HL-60 (cell line): ENCODE data around the gene STN1.

ENCODE experiments used
- DNase-seq, 2 experiments: peaks; one replicate each; pipeline ENCODE4 v3.0.0-alpha.2; 2010 to 2020; ENCODE audit warnings: low read depth in 1 of 2, low spot score in 1 of 2
- H3K27ac ChIP-seq: fragments of 250-450 bp; sonication (Bioruptor Pico); replicated peaks from 2 replicates; pipeline ENCODE4 v1.5.1; 2020; ENCODE audit warnings: mild to moderate bottlenecking, moderate library complexity
- H3K27me3 ChIP-seq: fragments of 250-450 bp; sonication (Bioruptor Pico); 2 replicates; pipeline ENCODE4 v1.5.1; 2021; ENCODE audit warnings: mild to moderate bottlenecking, moderate library complexity; ENCODE audit not compliant: insufficient read depth, poor library complexity, severe bottlenecking
- H3K4me3 ChIP-seq: replicated peaks from 2 replicates; pipeline ENCODE4 v1.5.1; 2011; ENCODE audit warnings: mild to moderate bottlenecking, control low read depth, low read length; ENCODE audit not compliant: insufficient read depth
- GABPA ChIP-seq: IDR thresholded peaks from 2 replicates; pipeline ENCODE4 v1.6.1; 2012; ENCODE audit warnings: low read depth
- POLR2AphosphoS5 ChIP-seq: IDR thresholded peaks from 2 replicates; pipeline ENCODE4 v1.6.1; 2012; ENCODE audit warnings: low read depth
- SPI1 ChIP-seq: IDR thresholded peaks from 2 replicates; pipeline ENCODE4 v1.6.1; 2012; ENCODE audit warnings: low read depth, mild to moderate bottlenecking, borderline replicate concordance
- TF ChIP-seq, protein P1 (sequence below): IDR thresholded peaks from 2 replicates; pipeline ENCODE4 v1.6.1; 2012; ENCODE audit warnings: low read depth; ENCODE audit not compliant: insufficient replicate concordance
- TF ChIP-seq, protein P2 (sequence below): IDR thresholded peaks from one replicate; pipeline ENCODE4 v1.5.1; 2011; ENCODE audit warnings: low read length, control low read depth, inconsistent platforms; ENCODE audit not compliant: insufficient read depth

STN1 gene

DNA sequence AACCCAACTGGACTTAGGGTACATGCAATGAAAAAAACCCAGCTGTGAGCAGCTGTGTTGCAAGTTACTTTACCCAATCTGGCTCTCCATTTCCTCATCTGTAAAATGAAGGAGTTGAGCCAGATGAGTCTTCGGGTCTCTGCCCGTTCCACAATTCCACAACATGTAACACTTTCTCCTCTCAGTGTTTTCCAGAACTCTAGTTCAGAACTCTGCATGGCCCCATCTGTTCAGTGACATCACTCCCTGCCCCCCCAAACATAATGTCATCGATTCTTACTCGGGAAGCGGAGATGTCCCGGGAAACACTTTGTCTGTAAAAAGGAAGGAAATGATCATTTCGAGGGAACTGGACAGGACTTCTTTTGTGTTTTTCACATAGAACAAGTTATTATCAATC is 65.1 kb downstream of the STN1 start:
- peak overlapping the region; percentile 45 for H3K27ac ChIP-seq
- no peaks in the 10 kb centered on the region for H3K27me3 ChIP-seq
- TF ChIP-seq SPI1 = peak; percentile 41; the same call in 1 of the 2 replicates
- TF ChIP-seq, protein P1, sequence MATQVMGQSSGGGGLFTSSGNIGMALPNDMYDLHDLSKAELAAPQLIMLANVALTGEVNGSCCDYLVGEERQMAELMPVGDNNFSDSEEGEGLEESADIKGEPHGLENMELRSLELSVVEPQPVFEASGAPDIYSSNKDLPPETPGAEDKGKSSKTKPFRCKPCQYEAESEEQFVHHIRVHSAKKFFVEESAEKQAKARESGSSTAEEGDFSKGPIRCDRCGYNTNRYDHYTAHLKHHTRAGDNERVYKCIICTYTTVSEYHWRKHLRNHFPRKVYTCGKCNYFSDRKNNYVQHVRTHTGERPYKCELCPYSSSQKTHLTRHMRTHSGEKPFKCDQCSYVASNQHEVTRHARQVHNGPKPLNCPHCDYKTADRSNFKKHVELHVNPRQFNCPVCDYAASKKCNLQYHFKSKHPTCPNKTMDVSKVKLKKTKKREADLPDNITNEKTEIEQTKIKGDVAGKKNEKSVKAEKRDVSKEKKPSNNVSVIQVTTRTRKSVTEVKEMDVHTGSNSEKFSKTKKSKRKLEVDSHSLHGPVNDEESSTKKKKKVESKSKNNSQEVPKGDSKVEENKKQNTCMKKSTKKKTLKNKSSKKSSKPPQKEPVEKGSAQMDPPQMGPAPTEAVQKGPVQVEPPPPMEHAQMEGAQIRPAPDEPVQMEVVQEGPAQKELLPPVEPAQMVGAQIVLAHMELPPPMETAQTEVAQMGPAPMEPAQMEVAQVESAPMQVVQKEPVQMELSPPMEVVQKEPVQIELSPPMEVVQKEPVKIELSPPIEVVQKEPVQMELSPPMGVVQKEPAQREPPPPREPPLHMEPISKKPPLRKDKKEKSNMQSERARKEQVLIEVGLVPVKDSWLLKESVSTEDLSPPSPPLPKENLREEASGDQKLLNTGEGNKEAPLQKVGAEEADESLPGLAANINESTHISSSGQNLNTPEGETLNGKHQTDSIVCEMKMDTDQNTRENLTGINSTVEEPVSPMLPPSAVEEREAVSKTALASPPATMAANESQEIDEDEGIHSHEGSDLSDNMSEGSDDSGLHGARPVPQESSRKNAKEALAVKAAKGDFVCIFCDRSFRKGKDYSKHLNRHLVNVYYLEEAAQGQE = no peak
- DNase-seq = peak; percentile 29 to 65
- no peak overlapping the region for H3K4me3 ChIP-seq

DNA sequence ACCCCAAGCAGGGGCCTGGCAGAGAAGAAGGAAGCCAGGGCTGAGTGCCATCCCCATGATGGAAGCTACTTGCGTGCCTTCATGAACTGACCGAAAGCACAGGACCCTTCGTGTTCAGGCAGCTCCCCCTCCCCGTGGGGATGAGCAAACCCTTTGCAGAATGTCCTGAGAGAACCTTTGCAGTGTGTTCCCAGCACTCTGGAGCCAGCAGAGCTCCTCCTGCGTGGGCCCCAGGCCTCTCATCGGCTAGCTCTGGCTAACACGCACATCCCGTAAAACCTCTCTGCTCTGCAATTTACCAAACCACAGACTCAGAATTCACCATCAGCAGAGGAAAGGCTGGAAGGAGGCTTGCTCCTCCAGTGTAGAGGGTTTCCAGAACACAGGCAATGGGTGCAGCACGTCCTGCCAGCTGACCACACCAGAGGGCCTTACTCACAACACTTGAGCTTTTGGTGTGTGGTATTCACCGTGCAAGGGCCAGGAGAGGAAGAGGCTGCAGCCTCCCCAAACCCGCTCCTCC is 65.7 kb downstream of the STN1 start:
- no peak overlapping the region for H3K4me3 ChIP-seq
- DNase-seq = peak; percentile 22 to 68
- TF ChIP-seq, protein P2, sequence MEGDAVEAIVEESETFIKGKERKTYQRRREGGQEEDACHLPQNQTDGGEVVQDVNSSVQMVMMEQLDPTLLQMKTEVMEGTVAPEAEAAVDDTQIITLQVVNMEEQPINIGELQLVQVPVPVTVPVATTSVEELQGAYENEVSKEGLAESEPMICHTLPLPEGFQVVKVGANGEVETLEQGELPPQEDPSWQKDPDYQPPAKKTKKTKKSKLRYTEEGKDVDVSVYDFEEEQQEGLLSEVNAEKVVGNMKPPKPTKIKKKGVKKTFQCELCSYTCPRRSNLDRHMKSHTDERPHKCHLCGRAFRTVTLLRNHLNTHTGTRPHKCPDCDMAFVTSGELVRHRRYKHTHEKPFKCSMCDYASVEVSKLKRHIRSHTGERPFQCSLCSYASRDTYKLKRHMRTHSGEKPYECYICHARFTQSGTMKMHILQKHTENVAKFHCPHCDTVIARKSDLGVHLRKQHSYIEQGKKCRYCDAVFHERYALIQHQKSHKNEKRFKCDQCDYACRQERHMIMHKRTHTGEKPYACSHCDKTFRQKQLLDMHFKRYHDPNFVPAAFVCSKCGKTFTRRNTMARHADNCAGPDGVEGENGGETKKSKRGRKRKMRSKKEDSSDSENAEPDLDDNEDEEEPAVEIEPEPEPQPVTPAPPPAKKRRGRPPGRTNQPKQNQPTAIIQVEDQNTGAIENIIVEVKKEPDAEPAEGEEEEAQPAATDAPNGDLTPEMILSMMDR = no peak
- no peak for TF ChIP-seq SPI1
- TF ChIP-seq, protein P1 = no peak
- no peak for TF ChIP-seq GABPA
- TF ChIP-seq POLR2AphosphoS5 = no peak

DNA sequence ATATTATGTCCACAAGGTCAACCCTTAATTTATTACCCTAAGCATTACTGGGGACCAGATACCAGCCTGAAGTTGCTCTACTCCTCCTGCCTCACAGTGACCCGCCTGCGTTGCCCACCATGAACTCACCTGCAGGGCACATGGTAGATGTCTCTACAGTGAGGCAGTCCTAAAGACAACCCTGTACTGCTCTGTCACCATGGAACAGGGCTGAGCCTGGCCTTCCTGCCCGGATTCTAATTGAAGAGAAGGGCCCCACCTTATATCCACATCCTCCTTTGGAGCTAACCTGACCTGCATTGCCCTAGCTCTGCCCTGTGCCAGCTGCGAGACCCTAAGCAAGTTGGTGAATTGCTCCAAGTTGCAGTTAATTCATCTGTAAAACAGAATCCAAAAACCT is 66.7 kb downstream of the STN1 start:
- TF ChIP-seq POLR2AphosphoS5 (no peak), SPI1 (no peak)
- TF ChIP-seq, protein P2 = no peak
- H3K27ac ChIP-seq = 0 out of 2 replicates have a peak overlapping the region, but pooled peaks have one; percentile 4
- H3K27me3 ChIP-seq = no peaks in the 10 kb centered on the region
- H3K4me3 ChIP-seq = no peak overlapping the region
- no peak for DNase-seq

More for the DNA sequence above, 65.7 kb downstream of the STN1 start:
- no peaks in the 10 kb centered on the region for H3K27me3 ChIP-seq
- peak overlapping the region; percentile 45 for H3K27ac ChIP-seq

DNA sequence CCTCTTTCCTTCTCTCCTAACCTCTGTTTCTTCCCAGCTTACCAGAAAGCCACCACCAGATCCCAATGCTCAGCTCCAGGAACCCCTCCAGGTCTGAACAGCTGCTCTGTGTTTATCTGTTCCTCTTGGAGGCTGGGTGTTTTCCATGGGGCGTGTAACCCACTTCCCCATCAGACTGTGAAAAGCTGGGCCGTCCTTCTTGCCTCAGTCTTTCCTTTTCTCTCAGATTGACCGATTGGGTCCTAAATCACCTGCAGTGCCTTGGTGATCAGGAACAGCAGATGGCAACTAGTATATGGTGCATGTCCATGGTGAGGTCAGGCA is 67.5 kb downstream of the STN1 start:
- no peaks in the 10 kb centered on the region for H3K27me3 ChIP-seq
- no peak overlapping the region for H3K4me3 ChIP-seq
- TF ChIP-seq SPI1 (peak; percentile 41; the same call in 1 of the 2 replicates), POLR2AphosphoS5 (no peak), GABPA (no peak)
- TF ChIP-seq, protein P1 = no peak
- DNase-seq = peak; percentile 29 to 49
- peak overlapping the region; percentile 45 for H3K27ac ChIP-seq
